Testis (tissue), 2 donors: ENCODE data around the gene AGBL1.

ENCODE experiments used
- CTCF ChIP-seq, 3 experiments: fragments of 450-650 bp in 2 of 3; fragments of 200-600 bp in 1 of 3; sonication (generic) in 1 of 3; IDR thresholded peaks; one replicate each; pipeline ENCODE4 v1.5.1; 2016 to 2019; ENCODE audit warnings: antibody characterized with exemption in 3 of 3, mild to moderate bottlenecking in 2 of 3, moderate library complexity in 1 of 3
- POLR2A ChIP-seq: fragments of 450-650 bp; IDR thresholded peaks from one replicate; pipeline ENCODE4 v1.6.1; 2017; ENCODE audit warnings: antibody characterized with exemption, mild to moderate bottlenecking, moderate library complexity

- TF ChIP-seq POLR2A (no peak), CTCF (IDR thresholded peaks at IDR 0.05) (no peak)
Observed at GRCh38 chr15:86235667-86236066, 156.0 kb downstream of the AGBL1 start.
